HG02763 (cell line): ENCODE measurements around the gene PDXDC1.
A peak's percentile ranks its signal among the peaks of the same experiment; 100 is the strongest.
"Not testable (repeated sequence)": the region's sequence is repeated elsewhere in the genome, so short reads cannot be mapped to it uniquely, and the experiment has no call there.

Experiments used
- ATAC-seq: cut with Tn5 transposase; IDR thresholded peaks from one replicate; pipeline ENCODE4 v1.9.1; 2021; ENCODE audit warnings: mild to moderate bottlenecking, moderate library complexity; ENCODE audit not compliant: unreplicated experiment

The PDXDC1 gene

DNA sequence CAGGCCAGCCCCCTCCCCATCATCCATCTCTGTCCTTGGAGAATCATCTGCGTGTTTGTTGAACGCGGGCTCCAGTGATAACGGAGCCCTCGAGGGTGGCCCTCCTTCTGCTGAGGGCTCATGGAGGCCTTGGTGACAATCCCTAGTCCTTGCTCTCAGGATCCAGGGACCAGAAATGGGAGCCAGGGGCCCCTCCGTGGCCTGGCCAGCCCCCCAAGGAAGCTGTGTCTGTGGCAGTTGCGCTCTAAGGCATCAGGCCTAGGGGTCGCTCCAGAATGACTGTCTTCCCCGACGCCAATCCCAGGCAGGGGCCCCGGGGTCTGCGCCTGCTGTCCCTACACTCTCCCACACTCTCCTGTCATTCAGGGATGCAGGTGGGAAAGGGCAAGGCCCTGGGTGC is 174.4 kb downstream of the PDXDC1 start:
- not testable (repeated sequence) for ATAC-seq

DNA sequence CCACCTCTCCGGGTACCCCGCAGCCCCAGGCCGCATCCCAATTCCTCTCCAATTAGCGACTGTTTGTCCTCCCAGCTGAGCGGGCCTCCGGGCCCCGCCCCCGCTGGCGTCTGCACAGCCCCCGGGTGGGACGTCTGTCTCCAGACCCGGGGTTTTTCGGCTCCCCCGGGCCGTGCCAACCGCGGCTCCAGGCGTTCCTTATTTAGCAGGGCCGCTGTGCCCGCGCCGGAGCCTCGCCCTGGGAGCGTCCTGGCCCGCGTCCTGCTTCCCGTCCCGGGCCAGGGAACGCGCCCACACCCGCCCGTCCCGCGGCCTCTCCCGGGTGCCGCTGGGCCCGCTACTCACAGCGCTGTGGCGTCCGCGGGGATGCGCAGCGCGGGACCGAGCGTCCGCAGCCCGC is 179.2 kb downstream of the PDXDC1 start:
- not testable (repeated sequence) for ATAC-seq

DNA sequence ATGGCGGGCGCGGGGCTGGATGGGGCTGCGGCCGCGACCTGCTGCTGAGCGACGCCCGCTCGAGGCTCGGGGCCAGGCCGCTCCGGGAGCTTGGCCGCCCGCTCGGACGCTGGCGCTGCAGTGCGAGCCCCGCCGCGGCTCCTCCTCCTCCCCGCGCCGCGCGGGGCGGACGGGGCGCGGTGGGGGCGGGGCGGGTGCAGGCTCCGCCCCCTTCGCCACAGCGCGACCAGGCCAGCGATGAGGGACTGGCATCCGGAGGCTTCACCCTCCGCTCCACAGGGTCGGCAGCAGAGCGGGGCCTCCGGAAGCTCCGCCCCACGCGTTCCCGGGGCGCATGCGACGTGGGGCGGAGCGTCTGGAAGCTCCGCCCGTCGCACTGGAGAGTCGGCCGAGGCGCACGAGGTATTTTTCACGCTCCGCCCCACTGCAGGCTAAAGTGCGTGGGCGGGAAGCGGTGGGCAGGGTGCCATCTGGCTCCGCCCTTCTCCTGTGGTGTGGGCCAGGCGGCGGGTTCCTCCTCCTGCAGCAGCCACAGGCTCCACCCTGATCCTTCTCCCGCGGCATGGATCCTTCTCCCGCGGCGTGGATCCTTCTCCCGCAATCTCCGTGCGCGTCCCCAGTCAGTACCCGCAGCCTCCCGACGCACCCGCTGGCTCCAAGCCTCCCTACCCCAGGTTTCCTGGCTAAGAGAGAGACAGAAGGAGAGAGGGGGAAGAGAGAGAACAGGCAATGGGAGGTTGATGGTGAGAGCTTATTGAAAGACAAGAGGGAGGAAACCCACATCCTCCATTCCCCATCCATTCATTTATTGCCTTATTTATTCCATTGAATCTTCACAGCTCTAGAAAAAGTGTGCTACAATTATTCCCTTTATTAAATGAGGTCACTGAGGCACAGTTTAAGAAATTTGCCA is 180.1 kb downstream of the PDXDC1 start:
- ATAC-seq = peak; percentile 81

DNA sequence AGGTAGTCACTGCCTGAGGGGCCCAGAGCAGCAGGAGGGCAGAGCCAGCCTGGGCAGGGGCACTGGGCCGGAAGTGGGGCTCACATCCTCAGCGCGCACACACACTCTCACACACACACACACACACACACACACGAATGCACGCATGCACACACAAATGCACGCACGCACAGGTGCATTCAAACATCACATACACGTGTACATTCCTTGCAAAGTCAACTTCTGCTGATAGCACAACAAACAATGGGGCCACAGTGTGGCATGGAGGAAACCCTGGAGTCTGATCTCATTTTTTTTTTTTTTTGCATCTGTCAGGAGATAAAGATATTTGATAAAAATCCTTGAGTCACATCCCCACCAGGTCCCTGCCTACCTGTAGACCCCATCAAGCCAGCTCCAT is 182.8 kb downstream of the PDXDC1 start:
- ATAC-seq = not testable (repeated sequence)

DNA sequence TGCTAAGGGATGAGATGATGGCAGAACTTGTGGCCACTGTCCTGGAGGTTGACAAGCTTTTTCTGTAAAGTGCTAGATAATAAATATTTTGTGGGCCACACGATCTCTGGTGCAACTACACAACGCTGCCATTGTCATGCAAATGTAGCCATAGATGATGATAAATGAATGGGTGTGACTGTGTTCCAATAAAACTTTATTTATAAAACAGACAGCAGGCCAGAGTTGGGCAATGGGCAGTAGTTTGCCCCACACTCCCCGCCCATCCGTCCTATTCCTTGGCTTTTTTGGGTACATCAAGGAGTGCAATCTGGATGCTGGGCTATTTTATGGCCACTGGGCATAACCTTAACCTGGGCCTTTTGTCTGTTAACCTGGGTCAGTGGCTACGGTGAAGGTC is 184.8 kb downstream of the PDXDC1 start:
- not testable (repeated sequence) for ATAC-seq

DNA sequence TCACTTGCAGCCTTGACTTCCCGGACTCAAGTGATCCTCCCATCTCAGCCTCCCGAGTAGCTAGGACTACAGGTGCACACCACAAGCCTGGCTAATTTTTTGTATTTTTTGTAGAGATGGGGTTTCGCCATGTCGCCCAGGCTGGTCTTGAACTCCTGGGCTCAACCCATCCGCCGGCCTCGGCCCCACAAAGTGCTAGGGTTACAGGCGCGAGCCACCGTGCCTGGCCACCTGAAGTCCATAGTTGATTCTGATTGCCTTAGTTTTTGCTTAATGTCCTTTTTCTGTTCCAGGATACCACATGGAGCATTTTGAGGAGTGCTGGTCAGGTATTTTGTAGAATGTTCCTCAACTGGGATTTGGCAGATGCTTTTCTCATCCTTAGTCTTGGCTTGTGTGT is 185.7 kb downstream of the PDXDC1 start:
- ATAC-seq = not testable (repeated sequence)

DNA sequence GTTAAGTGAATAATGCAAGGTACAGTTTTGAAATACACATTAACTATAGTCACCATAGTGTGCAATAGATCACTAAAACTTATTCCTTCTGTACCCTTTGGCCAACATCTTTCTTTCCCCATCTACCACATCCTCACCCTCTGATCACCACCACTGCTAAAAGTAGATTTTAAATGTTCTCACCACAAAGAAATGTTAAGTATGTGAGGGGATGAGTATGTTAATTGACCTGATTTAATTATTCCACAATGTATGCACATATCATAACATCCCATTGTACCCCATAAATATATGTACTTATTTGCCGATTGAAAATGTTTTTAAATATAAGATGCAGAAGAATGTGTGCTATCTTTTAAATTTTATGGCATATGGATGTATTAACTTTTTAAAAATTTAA is 188.2 kb downstream of the PDXDC1 start:
- not testable (repeated sequence) for ATAC-seq

DNA sequence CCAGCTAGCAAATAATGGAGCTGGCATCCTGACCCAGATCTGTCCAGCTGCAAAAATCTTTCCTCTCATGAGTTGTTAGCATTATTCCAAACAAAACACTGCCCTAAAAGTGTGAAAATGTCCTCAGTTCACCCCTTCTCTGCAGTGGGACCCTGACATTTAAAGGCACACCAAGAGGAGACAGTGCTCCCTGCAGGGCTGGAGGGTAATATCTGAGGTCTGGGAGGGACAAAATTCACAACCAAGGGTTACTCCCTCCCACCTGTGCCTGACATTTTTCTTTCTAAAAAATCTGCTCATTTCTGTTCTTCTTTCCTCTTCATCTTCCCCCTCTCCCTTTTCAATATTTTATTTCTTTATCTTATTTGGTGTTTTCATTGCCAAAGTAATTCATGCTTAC is 191.4 kb downstream of the PDXDC1 start:
- ATAC-seq = not testable (repeated sequence)

DNA sequence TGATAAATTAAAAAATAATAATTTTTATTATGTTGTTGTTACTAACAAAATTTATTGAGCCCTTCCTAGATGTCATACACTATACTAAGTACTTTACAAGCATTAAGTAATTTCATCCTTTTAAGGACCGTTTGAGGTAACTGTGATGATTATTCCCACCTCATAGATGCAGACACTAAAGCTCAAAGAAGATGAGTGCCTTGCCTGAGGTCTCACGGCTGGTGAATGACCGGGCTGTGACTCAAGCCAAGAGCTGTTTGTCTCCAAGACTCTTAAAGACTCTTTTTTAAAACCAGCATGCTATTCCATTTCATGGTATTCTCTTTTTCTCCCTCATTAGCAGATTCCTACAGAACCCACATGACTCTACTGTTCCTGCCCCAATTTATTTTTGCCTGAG is 193.5 kb downstream of the PDXDC1 start:
- ATAC-seq = not testable (repeated sequence)

DNA sequence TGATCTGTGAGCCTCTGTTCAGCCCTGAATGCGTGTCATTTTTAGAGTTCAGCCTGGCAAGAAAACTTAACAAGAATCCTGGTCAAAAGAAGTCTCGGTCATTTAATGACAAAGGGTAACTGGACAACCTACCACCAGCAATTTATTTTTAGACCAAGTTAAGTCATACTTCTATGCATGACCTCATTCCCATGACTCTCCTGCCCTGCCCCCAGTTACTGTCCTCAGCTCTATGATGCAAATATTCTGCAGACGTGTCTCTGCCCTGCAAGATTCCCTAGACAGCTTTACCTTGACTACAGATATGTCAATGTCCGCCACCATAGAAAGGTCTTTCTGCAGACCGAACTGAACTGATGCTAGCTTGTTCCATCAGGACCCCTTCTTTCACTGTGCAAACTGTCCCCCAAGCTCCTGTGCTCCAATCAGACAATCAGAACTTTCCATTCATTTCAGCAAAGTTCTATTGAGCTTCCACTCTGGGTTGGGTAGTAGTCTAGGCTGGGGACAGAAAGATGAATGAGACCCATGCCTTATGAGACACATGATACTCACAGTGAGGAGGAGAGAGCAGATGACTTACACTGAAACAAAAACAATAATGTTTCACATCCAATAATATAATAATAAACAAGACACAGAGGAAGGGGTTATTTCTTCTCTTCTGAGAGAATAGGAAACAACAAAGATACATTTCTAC is 194.3 kb downstream of the PDXDC1 start:
- ATAC-seq = not testable (repeated sequence)

DNA sequence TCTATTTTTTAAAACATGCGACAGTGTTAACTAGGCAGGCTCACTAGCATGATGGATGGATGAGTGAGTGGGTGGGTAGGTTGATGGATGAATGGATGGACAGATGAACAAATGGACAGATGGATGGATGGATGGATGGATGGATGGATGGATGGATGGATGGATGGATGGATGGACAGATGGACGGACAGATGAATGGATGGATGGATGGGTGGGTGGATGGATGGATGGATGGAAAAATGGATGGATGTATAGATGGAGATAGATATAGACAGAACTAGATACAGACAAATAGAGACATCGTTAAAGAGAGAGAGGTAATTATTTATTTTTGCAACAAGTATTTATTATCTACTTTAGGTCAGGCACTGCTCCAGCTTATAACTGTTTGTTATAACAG is 205.1 kb downstream of the PDXDC1 start:
- not testable (repeated sequence) for ATAC-seq

DNA sequence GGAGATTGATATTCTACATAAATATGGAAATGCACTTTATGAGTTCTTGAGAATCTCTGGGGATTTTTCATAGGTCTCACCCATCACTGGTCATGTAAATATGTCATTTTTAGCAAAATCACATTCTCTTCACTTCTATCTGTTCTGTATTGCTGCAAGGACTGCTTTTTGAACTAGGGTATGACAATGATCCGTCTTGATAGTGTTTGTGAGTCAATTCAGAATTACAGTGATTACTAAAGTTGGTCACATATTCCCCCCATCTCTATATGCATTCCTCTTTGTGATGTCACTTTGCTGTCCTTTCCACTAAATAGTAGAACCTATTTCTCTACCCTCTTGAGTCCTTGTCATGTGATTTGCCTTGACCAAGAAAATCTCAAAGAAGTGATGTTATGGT is 206.1 kb downstream of the PDXDC1 start:
- ATAC-seq = not testable (repeated sequence)

DNA sequence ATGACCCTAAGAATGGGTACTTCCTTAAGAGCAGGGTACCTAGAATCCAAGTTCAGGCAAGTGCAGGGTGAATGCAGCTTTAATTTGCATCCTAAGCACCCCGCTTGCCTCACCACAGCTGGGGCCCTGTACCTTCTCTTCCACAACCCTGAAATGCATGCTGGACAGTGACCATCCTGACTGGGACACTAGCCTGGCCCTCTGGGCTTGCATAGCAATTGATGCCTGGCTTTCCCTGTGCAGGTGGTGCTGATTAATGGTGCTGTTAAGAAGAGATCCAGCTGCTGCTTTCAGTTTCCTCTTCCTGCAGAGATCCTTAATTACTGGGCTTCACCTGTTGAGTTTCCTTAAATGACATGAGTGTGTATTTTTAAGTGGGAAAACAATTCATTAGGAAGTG is 209.2 kb downstream of the PDXDC1 start:
- not testable (repeated sequence) for ATAC-seq
